HS-27A (cell line): ENCODE data around the gene CBLN3.

Experiments used
- DNase-seq: peaks from one replicate; pipeline ENCODE4 v3.0.0-alpha.2; 2012; ENCODE audit warnings: low read depth, missing footprints

CBLN3 gene

DNA sequence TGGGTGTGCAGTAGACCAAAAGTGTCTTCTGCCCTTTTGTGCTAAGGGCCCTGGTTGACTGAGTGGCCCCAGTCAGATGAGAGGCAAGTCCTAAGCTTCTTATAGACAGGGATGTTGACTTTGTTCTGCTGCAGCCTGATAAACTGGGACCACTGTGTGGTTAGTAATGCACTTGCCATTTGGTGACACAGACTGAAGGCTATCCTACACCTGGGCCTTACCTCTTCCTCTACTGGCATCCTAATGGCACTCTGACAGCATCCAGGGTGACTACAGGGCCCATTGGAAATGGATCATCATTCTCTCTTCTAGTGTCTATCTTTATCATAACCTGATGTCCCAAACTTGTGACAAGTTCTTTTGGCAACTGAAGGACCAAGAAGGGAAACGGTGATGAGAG, 9.8 kb upstream of the CBLN3 start:
- DNase-seq: no peak

DNA sequence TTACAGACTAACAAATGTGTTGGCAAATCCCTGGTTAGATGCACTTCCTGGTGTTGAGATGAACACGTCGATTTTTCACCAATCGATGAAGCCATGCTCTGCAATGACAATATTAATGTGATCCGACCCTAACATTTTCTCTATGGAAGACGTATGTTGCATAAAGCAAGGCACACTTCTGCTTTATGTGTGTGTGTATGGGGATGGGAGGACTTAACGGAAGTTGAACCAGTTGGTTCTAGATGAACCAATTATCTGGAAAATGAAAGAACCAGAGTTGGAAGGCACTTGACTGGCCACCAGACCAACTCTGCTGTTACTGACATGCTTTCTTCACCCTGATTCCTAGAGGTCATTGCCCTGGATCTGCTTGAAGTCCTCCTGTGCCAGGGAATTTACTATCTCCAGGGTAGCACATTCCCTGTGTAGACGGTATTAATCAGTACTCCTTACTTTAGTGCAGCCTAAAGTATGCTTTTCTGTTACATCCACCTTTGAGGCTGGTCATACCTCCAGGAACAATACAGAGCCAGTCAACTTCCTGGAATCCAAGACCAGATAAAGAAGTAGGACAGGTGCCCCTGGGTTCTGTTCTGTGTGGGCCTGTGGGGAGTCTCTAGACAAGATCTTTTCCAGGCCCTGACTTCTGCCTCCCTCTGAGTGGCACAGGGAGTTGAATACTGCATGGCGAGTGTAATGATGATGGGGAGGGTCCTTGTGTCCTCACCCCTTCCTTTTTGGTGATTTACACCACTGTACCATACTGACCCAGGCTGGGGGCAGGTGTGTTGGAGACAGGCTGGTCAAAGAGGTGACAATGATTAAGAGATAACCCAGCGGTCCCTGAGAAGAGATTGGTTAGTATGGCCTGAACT, 9.0 kb upstream of the CBLN3 start:
- DNase-seq: no peak

- no peak for DNase-seq
These were observed 8.2 kb upstream of the CBLN3 start for GRCh38 chr14:24437736-24438067.

GRCh38 chr14:24437020-24437735, 7.7 kb upstream of the CBLN3 start:
- no peak for DNase-seq

DNA sequence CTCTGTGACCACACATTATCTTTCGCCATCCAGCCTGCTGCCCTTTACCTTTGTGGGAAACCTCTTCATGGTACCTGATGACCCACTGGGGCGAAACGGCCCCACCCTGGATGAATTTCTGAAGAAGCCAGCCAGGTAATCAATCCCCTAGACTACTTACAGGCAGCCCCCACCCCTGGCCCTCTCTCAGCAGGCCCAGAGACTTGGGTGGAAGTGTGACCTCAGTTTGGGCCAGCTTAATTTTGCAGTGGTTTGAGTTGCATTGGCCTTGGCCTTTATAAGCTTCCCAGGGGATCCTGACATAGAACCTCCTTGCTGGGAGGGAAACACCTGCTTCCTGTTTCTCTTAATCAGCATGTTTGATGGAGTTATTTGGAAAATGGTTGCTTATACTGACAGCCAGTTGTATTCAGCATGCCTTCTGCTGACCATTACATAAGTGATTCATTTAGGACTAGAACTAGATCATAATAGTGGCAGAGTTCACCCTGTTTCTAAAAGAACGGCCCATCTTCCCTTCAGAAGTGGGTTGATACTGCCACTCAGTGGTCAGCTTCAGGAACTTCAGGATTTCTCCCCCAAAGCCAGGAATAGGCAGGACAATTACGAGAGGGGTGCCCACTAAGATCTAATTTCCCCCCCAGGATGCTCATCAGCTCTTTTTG, 7.0 kb upstream of the CBLN3 start:
- DNase-seq: no peak

DNA sequence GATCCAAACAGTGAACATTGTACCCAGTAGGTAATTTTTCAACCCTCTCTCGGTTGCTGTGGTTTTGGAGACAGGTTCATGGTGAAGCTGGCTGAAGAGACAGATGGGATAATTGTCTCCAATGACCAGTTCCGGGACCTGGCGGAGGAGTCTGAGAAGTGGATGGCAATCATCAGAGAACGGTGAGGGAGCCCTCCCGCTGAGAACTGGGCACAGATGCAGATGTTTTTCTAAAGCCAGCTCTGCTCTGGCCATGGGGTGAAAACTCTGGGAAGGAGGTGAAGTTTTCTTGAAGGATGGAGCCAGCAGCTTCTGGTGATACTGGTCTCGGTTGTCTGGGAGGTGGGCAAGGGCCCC, 6.5 kb upstream of the CBLN3 start:
- no peak for DNase-seq

DNA sequence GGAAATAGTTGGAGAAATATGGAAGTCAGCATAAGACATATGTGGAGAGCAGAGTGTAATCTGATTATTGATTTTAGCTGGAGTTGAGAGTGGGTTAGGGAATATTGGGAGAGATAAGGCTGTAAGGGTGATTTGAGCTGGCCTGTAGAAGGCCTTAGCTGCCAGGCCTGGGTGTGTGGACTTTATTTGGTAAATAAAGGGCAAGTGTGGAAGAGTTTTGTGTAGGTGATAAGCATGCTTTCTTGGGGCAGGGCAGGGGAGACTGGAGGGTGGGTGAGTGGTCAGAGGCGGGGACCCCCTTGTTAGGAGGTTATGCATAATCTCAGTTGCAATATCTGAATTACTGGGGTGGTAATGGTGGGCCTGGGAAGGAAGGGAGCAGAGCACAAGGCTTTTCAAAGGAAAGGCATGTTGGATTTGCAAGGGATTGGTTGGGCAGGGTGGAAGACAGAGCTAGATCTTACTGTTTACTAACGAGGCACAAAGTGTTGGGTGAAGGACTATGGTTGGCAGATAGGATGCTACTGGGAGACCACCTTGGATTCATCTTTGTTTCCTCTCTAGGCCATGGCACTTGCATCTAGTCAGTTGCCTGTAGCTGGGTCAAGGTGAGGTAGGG, 5.8 kb upstream of the CBLN3 start:
- no peak for DNase-seq

DNA sequence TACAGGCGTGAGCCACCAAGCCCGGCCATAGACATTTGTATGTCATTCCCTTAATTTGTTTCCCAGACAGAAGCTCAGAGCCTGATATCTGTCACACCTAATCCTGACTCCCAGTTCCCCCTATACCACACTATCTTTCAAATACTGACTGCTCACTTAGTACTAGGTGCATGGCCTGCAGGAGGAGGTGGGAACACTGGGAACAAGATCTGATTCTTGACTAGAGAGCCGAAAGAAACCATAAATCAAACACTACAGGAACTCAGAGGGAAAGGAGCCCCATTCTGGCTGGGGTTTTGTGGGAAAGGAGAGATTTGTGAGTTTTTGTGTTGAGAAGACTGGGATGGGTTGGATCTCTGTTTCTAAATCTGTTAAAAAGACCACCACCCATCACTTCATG, 5.2 kb upstream of the CBLN3 start:
- no peak for DNase-seq

DNA sequence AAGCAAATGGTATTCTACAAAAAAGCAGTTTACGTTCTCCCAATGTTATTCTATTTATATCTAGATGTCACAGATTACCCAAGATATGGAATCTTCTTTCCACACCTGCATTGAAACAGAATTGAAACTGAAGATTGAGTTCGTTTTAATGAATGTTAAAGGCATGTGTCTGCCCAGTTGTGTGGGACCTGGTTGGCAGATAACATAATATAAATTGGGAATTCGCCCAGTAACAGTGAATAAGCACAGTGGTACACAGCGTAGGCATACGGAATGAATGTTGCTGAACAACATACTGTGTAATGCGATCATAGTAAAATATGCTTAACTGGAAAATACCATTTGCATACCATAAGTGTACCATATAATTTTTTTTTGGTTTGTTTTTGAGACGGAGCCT, 4.6 kb upstream of the CBLN3 start:
- DNase-seq: no peak

DNA sequence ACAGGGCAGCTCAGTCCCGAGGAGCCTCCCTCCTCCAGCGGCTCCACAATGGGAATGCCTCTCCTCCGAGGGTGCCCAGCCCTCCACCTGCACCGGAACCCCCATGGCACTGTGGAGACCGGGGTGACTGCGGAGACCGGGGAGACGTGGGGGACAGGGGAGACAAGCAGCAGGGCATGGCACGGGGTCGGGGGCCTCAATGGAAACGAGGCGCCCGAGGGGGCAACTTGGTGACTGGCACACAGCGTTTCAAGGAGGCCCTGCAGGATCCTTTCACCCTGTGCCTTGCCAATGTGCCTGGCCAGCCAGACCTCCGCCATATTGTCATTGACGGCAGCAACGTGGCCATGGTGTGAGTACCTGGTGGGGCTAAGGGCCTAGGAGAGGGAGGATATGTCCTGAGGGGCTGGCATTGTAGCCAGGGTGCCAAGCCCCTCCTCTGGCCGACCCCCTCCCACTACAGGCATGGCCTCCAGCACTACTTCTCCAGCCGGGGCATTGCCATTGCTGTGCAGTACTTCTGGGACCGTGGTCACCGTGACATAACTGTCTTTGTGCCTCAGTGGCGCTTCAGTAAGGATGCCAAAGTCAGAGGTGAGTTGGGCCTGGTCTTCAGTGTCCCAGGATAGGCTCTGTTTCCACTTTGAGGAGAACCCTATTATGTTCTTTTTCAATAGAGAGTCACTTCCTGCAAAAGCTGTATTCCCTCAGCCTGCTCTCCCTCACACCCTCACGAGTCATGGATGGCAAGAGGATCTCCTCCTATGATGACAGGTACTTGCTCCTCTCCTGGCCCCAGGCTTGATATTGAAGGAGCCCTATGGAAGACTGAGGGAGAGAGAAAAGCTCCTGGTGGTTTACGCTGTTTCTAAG, 3.0 kb upstream of the CBLN3 start:
- DNase-seq: no peak

DNA sequence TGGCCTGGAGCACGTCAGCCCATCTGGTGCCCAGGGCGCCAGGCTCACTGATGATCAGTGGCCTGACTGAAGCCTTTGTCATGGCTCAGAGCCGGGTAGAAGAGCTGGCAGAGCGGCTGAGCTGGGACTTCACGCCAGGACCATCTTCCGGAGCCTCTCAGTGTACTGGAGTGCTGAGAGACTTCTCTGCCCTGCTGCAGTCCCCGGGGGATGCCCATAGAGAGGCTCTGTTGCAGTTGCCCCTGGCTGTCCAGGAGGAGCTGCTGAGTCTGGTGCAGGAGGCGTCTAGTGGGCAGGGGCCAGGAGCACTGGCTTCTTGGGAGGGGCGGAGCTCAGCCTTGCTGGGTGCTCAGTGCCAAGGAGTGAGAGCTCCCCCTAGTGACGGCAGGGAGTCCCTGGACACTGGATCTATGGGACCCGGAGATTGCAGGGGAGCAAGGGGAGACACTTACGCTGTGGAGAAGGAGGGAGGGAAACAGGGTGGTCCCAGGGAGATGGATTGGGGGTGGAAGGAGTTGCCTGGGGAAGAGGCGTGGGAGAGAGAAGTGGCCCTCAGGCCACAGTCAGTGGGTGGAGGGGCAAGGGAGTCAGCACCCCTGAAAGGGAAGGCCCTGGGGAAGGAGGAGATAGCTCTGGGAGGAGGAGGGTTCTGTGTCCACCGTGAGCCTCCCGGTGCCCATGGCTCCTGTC, 2.2 kb upstream of the CBLN3 start:
- DNase-seq: peak; percentile 88

DNA sequence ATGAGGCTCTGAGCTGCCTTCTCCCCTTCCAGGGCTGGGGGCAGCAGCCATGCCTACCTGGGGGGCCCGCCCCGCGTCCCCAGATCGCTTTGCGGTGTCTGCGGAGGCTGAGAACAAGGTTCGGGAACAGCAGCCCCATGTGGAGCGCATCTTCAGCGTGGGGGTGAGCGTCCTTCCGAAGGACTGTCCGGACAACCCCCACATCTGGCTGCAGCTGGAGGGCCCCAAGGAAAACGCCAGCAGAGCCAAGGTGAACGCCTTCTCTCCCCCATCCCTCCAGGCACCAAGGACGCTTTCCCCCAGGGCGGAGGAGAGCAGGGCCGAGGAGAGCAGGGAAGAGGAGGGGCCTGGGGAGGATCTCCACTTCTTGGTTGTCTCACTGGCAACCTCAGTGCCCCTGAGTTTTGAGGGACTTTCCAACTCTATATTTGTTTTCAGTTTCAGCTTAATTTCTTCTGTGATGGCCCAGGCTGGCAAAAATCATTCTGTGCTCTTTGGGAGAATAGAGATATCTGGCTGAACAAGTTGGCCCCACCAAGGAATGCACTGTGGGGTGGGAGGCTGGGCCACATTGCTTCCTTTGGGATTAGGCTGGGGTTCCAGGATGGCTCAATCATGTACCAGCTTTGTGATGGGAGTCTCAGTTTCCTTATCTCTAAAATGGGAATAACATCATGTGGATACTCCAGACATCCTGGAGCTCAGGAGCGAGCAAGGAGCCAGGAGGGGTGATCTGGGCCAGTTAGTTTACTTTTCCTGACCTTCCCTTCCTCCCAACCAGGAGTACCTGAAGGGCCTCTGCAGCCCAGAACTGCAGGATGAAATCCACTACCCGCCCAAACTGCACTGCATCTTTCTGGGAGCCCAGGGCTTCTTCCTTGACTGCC, 1.5 kb upstream of the CBLN3 start:
- no peak for DNase-seq

GRCh38 chr14:24430143-24430681, 744 bp upstream of the CBLN3 start:
- no peak for DNase-seq

GRCh38 chr14:24428628-24429394, 657 bp downstream of the CBLN3 start:
- no peak for DNase-seq

- DNase-seq: no peak
These were observed 1.6 kb downstream of the CBLN3 start for GRCh38 chr14:24427537-24428508.

- DNase-seq: no peak
These were observed 2.4 kb downstream of the CBLN3 start for GRCh38 chr14:24426912-24427536.

DNA sequence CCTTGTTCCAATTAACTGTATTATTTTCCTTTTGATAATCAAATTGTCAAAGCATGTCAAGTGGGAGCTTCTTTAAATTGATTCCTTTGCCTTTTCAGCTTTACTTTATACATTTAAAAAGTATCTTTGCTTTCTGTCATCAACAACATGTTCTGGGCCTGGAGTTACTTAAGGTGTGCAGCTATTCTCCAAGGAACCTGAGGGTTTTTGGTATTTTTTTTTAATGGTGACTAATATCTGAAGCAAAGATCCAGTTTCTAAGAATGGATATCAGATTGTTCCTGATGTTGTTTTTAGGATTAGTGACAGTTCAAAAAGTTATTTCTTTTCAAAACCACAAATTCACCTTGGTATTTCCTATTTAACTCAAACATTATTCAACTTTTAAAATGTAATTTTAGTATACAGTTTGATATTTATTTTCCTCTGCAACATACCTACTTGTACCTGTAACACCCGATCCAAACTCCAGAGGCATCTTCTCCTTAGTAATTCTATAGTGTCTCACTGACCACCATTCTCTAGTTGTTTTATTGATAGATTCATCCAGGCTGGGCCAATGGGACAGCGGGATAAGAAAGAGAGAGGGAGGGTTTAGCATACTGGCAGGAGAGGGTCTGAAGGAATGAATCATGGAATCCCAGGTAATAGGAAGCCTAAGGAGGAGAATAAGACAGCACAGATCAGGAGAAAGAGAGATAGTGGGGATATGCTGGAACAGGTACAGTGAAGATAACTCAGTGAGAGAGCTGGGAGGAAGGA, 3.1 kb downstream of the CBLN3 start:
- no peak for DNase-seq
